ENCODE results near the gene SFSWAP.

- no peak for TF ChIP-seq POLR2AphosphoS5 (IDR thresholded peaks at IDR 0.05)
- no peak for TF ChIP-seq EP300 (IDR thresholded peaks at IDR 0.05)
These were observed 75.4 kb downstream of the SFSWAP start for GRCh38 chr12:131786331-131786730.

Data from stomach (tissue), 4 donors.